Amygdala (tissue), 56 donors: ENCODE results near the gene COPRS.
"Not testable (repeated sequence)": the region's sequence is repeated elsewhere in the genome, so short reads cannot be mapped to it uniquely, and the experiment has no call there.

Experiments used
- DNase-seq, 56 donors: peaks; one replicate each; lab custom pipeline; 2025; lab: John Stamatoyannopoulos, UW

Gene COPRS

DNA sequence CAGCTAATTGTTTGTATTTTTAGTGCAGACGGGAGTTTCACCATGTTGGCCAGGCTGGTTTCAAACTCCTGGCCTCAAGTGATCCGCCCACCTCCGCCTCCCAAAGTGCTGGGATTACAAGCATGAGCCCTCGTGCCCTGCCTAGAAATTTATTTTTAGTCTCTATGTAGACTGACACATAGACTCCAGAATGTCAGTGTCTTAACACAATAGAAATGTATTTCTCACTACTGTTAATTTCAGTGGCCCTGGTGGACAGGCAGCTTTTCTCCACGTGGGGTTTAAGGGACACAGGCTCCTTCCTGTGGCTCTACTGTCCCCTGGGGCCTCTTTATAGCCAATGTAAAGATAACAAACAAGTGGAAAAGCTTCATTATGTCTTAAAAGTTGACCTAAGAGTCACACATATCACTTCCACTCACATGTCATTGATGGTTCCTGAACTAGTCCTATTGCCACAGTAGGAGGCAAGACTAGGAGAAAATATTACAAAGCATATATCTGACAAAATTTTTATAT is 43.8 kb downstream of the COPRS start:
- DNase-seq: no peak

DNA sequence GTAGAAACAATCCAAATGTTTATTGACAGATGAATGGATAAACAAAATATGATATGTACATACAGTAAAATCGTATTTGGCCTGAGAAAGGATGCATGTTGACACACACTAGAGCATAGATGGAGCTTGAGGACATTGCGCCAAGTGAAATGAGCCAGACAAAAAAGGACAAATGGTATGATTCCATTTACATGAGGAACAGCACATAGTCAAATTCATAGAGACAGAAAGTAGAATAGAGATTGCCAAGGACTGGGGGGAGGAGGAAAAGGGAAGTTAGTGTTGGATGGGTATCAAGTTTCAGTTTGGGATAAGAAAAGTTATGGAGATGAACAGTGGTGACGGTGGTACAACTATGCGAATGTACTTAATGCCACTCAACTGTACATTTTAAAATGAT is 47.9 kb downstream of the COPRS start:
- DNase-seq: no peak

DNA sequence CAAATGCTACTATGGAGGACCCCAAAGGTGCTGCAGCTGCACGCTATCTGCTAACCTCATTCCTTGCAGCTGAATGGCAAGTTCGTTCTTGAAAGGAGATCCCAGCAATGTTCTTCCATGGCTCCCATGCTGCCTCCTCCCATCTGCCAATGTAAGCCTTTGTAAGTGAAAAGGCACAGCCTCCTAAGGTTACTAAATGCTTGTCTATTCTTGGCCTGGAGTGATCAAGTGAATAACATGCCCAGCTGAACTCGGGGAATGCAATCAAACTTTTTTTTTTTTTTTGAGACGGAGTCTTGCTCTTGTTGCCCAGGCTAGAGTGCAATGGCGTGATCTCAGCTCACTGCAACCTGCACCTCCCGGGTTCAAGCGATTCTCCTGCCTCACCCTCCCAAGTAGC is 49.2 kb downstream of the COPRS start:
- DNase-seq: not testable (repeated sequence)

DNA sequence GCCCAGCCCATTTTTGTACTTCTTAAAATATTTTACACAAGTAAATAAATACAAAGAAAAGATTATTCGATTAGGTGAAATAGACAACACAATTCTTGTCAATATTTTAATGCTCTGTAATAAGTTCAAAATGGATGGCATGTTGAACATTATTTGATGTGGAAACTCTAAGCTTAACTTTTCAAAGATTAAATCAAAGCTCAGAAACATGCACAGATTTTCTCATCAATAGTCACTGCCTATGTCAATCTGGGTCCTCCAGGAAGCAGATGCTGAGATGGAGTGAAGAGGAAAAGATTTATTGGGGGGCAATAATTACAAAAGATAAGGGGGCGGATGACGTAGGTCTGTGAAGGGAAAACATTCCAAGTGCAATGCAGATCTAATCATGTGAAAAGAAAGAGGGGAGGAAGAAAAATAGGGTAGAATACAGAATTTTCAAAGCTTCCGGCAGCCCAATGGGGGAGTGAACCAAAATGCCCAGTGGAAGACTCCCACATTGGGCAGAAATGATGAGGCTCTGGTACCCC is 50.5 kb downstream of the COPRS start:
- no peak for DNase-seq

DNA sequence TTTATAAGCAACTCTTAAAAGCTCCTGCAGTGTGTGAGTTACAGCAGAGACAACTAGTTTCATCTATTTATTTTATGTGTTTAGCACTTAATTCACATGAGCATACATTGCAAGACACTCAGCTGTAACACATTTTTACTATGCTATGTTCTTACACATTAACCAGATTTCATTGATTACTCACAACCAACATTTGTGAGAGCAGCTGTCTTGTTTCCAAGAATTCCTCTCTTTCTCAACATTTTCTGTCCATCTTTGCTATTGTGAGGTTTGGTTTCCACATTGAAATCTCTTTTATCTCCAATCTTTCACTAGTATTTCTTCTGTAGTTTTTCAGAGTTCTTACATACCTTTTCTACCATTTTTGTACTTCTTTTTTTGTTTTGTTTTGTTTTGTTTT is 51.2 kb downstream of the COPRS start:
- DNase-seq: no peak

DNA sequence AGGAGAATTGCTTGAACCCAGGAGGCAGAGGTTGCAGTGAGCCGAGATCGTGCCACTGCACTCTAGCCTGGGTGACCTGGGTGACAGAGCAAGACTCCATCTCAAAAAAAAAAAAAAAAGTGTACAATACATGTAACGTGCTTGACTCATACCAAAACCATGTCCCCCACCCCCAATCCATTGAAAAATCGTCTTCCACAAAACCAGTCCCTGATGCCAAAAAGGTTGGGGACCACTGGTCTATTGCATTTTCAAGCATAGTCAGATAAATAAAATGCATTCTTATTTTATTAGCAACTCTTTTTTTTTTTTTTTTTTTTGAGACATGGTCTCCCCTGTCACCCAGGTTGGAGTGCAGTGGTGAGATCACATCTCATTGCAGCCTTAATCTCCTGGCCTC is 52.1 kb downstream of the COPRS start:
- DNase-seq: no peak

DNA sequence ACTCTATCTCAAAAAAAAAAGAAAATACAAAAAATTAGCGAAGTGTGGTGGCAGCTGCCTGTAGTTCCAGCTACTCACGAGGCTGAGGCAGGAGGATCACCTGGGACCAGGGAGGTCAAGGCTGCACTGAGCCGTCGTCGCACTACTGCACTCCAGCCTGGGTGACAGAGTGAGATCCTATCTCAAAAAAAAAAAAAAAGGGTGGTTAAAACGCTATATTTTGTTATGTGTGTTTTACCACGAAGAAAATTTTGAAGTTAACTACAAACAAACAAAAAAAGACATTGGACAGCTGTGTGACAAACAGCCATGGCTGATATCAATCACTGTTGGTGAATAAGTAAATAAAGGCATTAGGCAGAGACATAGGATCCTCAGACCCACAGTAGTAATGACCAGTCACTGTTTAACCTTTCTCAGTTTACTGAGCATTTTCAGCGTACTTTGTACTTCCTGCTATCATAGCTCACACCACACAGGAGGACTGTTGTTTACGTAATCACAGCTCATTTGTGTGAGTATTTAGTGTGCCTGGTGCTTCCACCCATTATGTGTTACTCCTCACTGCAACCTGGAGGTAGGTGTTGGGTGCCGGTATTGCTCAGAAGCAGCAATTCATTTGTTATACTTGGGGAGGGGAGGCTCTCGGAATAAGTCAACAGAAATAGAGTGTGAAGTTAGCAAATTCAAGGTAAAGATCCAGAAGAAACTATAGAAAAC is 55.4 kb downstream of the COPRS start:
- no peak for DNase-seq

DNA sequence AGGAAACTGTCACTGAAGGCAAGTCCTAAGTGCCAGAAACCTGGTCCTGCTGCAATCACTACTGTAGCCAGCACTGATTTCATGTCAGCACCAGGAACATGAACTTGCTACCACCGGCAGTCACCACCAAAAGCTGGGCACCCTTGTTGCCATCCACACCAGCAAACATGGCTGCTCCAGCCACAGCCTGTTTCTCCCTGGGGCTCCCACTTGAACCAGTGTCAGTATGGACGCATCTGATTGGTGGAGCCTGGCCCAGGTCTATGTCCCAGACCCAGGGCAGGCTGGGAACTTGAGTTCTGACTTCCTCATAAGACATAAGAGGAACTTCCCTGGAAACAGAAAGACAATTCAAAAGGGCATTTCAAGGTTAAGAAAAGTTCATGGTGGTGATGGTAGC is 56.5 kb downstream of the COPRS start:
- no peak for DNase-seq
